GM19035 (cell line): ENCODE measurements around the gene CRHR1.

Source experiments
- ATAC-seq: cut with Tn5 transposase; IDR thresholded peaks from one replicate; pipeline ENCODE4 v1.9.1; 2021; ENCODE audit not compliant: unreplicated experiment

Gene CRHR1

GRCh38 chr17:45788057-45788456 lies 3.9 kb downstream of the CRHR1 start:
- ATAC-seq = no peak

GRCh38 chr17:45789874-45790273 lies 5.8 kb downstream of the CRHR1 start:
- no peak for ATAC-seq

GRCh38 chr17:45790296-45790922 lies 6.3 kb downstream of the CRHR1 start:
- no peak for ATAC-seq

- ATAC-seq = no peak
Measured at GRCh38 chr17:45791041-45791582, 7.0 kb downstream of the CRHR1 start.

DNA sequence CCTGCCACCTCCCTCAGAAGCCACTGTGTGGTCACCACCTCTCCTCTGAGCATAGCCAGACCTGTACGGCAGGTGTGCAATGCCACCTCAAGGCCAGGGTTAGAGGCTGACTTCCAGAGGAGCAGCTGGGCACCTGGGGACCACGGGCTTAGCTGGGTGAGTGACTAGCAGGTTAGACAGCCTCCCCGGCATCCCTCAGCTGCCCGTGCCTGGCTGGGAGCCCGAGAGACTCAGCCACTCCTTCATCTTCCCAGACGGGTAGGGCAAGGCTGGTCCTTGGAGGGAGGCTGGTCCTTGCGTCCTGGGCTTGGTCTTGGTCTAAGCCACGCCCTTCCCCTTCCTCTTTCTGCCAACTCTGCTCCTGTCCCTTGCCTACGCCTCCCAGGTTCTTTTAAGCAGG lies 7.8 kb downstream of the CRHR1 start:
- ATAC-seq = no peak

- ATAC-seq = no peak
Measured at GRCh38 chr17:45792437-45792836, 8.3 kb downstream of the CRHR1 start.

GRCh38 chr17:45792995-45793755 lies 9.1 kb downstream of the CRHR1 start:
- ATAC-seq = no peak

DNA sequence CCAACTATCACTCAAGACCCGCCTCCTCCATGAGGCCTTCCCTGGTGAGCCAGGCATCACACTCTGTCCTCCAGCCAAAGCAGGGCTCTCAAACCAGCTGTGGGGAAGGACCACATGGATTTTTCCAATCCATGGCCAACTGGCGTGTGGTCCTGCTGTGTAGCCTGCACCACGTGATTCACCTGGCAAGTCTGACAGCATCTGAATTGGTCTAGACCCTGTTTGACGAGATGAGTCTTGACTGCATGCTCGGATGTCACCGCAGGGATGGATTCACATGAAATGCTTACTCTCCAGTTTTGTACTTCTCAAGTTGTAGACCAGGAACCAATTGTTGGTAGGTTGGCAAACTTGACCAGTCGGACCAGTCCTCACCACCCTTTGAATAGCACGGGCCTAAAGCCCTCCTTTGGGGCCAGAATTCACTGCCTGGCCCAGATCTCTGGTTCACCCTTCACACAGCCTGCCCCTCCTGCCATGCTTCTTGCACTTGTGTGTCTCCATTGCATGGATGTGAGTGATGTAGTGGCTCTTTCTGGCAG lies 9.9 kb downstream of the CRHR1 start:
- ATAC-seq = no peak

- no peak for ATAC-seq
Measured at GRCh38 chr17:45794840-45795239, 10.7 kb downstream of the CRHR1 start.

- ATAC-seq = no peak
Measured at GRCh38 chr17:45800816-45801215, 16.7 kb downstream of the CRHR1 start.

DNA sequence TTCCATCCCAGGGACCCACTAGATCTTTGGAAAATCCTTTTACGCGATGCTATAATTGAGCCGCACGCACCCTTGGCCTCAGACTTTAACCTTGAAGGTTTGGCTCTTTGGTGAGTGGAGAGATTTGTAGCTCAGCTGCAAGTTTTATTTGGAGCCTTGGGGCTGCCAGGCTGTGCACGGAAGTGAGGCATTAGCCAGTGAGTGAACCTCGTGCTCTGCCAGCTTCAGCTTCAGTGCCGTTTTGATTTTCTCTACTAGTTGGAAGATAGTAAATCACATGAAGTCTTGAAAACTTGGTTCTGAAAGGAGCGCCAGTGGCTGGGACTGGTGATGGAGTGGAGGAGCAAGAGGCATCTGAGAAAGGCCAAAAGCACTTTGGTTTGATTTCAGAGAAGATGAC lies 17.3 kb downstream of the CRHR1 start:
- ATAC-seq = no peak

DNA sequence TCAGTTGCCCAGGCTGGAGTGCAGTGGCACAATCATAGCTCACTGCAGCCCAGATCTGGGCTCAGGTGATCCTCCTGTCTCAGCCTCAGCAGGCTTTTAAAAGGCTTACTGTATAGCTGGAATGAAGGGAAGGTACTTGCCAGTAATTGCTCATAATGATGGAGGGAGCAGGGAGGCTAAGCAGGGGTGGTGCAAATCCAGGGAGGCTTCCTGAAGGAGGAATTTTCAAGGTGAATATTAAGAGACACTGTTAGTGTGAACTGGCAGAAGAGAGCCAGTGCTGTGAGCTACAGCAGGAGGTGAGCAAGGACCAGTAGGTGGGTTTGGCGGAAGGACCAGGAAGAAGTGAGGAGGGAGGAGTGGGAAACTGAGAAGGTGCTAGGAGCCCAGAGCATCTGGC lies 24.7 kb downstream of the CRHR1 start:
- no peak for ATAC-seq

DNA sequence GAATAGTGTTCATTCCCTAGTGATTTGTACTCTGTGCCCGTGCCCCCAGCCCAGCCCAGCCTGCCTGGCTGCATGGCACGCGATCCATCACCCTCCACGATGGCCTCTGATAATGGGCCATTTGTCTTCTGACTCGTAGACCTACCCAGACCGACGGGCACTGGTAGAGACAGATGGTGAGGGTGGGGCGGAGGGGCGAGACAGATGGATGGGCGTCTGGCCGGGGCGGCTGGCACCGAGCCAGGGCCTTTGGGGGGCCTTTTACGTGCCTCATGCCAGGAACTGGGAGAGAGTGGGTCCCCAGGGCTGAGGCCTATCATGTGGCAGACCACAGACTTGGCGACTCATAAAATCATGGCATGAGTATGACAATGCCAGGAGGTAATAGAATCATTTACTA lies 25.4 kb downstream of the CRHR1 start:
- ATAC-seq = no peak

DNA sequence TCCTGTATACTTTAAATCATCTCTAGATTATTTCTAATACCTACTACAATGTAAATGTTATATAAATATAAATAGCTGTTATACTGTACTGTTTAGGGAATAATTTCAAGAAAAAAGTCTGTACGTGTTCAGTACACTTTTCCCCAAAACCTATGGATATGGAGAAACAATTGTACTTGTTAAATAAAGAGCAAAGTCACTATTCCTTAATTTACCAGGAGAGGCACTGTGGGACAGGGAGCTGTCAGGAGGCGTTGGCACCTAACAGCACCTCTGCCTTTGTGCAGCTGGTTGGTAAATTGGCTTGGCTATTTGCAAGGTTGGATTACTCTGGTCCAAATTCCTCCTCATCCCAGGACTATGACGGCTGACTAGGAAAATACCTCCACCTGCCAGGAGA lies 28.0 kb downstream of the CRHR1 start:
- ATAC-seq = no peak

DNA sequence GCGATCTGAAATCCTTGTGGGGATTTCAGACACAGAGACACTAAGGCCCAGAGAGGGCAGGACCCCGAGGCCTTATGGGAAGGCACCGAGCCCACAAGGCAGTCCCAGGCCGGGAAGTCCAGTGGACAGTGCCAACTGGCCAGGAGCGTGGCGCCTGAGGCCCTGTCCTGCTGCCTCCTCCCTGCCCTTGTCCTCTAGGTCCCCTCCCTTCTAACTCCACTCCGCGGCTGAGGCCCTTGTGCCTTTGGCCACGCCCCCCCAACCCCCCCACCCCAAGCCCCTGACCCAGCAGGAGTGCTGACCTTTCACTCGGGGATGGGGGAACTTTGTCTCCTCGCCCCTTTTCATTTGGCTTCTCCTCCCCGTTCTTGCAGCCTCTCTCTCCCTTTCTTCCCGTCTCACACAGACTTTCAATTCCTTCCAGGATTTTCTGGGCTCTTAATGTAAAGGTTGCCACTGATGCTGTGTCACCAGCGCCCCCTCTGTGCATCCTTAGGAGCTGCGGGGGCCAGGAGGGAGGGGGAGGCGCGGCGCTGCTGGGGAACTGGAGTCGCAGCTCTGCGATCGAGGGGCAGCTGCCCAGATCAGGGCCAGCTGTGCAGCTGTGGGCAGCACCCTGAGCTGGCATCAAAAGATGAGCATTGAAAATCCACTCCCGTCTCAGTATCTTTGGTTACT lies 29.1 kb downstream of the CRHR1 start:
- ATAC-seq = no peak

DNA sequence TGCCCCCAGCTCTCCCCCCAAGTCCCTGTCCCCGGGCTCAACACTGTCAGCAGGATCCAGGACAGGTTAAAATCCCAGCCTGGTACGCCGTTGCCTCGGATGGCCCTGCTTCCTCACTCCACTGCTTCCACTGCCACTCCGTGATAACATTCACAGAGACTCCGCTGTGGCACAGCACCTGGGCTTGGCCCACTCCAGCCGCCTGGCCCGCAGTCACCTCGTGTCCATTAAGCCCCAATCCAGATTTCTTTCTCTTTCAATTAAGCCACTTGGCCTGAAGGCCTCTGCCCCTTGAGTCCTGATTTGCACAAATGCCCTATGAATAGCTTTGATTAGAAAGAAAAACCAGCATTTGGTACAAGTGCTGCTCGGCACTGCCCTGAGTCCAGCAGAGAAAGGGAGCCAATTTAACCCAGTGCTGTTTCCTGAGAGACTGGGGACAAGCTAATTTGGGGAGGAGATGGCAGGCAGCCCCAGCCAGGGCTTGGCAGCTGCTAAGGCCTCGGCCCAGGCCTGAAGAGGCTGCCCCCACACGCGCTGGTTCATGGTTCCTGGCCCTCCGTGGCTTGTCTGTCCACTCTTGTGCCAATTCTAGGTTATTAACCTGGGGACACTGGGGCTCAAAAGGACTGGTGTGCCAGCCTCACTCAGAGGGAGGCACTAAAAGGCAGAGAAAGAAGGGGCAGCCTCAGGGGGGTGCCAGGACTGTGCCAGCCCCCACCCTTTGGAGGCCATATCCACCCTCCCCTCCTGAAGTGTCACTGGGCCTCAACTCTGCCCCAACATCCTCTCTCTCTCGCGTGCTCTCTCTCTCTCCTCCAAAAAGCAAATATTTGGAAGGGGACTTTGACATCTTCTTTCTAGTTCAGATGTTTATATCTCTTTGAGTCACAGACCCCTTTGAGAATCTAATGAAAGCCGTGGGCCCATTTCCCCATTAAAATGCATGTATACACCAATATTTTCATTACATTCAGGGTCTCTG lies 30.8 kb downstream of the CRHR1 start:
- no peak for ATAC-seq

DNA sequence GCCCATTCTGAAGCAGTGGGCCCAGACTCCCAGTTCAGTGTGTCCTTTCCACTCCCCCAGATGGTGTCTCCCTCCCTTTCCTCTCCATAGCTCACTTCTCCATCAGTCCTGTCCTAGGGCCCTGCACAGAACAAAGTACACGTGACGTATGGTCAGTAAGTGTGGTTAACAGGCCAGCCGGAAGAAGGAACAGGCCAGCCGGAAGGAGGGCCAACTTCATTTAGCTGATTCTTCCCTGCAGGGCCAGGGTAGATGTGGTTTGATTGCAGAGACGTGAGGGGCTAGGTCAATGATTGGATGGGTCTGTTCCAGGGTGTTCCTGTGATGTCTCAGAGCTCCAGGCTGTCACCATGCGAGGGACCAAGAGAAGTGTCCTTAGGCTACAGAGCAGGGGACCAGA lies 31.6 kb downstream of the CRHR1 start:
- ATAC-seq = no peak

- no peak for ATAC-seq
Measured at GRCh38 chr17:45818041-45818440, 33.9 kb downstream of the CRHR1 start.

DNA sequence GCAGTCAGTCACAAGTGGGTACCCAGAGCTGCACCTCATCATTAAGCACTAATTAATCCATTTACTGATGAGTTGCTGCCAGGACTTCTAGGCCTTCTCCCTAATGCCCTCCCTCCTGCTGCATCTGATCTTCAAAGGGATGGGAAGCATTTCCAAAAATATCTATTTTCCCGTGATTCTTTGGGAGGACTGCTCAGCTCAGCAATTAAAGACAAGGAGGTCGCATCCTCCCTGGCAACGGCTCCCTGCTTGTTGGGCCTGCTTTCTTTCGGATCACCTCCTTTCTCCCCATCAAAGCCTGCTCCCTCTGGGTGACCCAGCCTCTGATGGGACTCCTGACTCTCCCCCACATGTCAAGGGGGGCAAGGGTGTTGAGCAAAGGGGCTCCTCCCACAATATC lies 34.6 kb downstream of the CRHR1 start:
- no peak for ATAC-seq

GRCh38 chr17:45819632-45820031 lies 35.5 kb downstream of the CRHR1 start:
- no peak for ATAC-seq
